ENCODE data around the gene LGALS8. TPM values are rescaled to one million over a fixed set of nuclear protein-coding genes. Genes with fewer than 3 reads are reported as not detected.
"Not testable (repeated sequence)": the region's sequence is repeated elsewhere in the genome, so short reads cannot be mapped to it uniquely, and the experiment has no call there.

LGALS8 gene
- total RNA-seq, 2 experiments from 2014 or later: 99.5 to 107 TPM

DNA sequence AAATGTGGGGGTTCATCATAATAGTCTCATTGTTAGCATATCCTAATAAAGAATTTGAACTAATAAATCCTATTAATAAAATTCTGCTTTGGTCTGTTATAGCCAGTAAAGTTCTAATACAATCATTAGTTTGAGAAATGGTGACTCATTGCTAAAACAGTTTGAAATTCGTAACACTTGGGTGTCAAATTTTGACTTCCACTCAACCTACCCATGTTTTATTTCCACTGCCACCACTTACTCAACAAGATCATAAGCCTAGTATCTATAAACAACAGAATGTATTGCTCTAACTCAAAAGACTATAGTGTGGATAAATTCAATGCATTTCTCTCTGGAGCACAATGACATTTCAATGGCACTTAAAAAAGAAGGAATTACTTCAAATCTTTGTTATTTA, 29.1 kb downstream of the LGALS8 start:
- no peaks in the 10 kb centered on the region for H3K9me3 Mint-ChIP-seq
- no peak overlapping the region for H3K27ac Mint-ChIP-seq
- ChIA-PET POLR2A (no interaction called here), CTCF (no interaction called here)
- no peak for DNase-seq
- no peak overlapping the region for H3K4me3 Mint-ChIP-seq
- H3K27me3 Mint-ChIP-seq: no peaks in the 10 kb centered on the region
- H3K36me3 Mint-ChIP-seq (ENCODE audit: low read depth): peaks cover 52% of the 10 kb centered on the region
- H3K4me1 Mint-ChIP-seq: peaks cover 4% of the 10 kb centered on the region

DNA sequence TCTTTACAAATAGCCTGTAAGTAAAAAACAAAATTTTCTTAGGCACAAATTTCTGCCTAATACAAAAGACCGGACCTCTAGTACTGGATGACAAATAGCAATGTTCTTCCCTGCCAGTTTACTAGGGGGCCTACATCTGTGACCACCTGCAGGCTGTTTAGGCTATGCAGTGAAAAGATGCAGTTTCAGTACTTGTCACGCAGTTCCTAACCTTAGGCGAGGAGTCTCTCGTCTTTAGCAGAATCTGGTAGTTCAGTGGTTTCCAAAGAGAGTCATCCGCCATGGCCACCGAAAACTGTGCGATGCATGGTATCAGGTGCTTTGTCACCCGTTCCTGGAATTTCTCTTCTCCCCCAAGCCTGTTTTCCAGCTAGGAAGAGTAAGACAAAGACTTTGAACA, 29.6 kb downstream of the LGALS8 start:
- peaks cover 4% of the 10 kb centered on the region for H3K4me1 Mint-ChIP-seq
- peaks cover 51% of the 10 kb centered on the region for H3K36me3 Mint-ChIP-seq (ENCODE audit: low read depth)
- H3K27me3 Mint-ChIP-seq: no peaks in the 10 kb centered on the region
- ChIA-PET CTCF (no interaction called here), POLR2A (no interaction called here)
- H3K27ac Mint-ChIP-seq: no peak overlapping the region
- DNase-seq: no peak
- no peak overlapping the region for H3K4me3 Mint-ChIP-seq
- H3K9me3 Mint-ChIP-seq: no peaks in the 10 kb centered on the region

DNA sequence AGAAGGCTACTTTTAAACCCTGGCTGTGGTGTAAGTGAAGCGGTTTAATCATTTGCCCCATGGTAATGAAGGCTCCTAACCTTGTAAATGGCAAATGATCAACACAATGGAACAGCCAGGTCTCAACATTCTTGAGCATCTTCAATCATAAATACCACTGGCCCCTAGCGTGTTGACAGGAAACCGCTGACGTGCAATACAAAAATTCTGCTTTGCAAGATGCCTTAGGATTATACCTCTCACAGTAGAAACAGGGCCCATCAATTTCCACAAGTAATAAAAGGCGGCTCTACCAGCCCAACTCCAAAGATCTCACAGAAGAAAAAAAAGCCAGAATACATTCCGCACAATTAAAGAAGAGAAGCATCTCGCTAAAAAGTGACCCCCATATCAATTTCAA, 32.8 kb downstream of the LGALS8 start:
- Mint-ChIP-seq H3K27me3 (no peaks in the 10 kb centered on the region), H3K36me3 (ENCODE audit: low read depth) (peaks cover 39% of the 10 kb centered on the region), H3K9me3 (no peaks in the 10 kb centered on the region), H3K4me3 (no peak overlapping the region), H3K4me1 (no peaks in the 10 kb centered on the region), H3K27ac (no peak overlapping the region)
- DNase-seq: no peak
- POLR2A ChIA-PET: no interaction called here
- CTCF ChIA-PET: no interaction called here

DNA sequence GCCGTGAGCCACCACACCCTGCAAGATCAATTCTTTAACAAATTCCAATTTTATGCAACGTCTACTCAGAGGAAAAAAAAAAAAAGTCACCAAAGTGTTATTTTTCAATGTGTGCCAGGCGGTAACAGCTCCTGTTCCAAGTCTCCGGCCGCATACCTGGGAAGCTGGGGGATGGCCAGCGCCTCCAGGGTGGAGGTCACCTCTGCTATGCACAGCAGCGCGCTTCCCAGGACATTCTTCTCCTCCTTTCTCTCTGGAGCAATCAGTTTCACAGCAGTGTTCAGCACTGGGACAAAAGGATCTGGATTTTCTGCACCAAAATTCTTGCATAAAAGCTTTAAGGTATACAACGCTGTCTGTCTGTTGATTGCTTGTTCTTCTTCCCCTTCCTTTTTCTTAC, 34.3 kb downstream of the LGALS8 start:
- DNase-seq: no peak
- Mint-ChIP-seq H3K9me3 (no peaks in the 10 kb centered on the region), H3K4me1 (no peaks in the 10 kb centered on the region), H3K4me3 (no peak overlapping the region), H3K36me3 (ENCODE audit: low read depth) (peaks cover 40% of the 10 kb centered on the region), H3K27me3 (no peaks in the 10 kb centered on the region), H3K27ac (no peak overlapping the region)
- CTCF ChIA-PET: interaction anchor here (0.6 to 1.4 kb wide), 2 partner anchors 12 to 1100 kb away, joined by 3 to 4 read pairs; no protein-coding TSS in a partner anchor
- POLR2A ChIA-PET: no interaction called here

DNA sequence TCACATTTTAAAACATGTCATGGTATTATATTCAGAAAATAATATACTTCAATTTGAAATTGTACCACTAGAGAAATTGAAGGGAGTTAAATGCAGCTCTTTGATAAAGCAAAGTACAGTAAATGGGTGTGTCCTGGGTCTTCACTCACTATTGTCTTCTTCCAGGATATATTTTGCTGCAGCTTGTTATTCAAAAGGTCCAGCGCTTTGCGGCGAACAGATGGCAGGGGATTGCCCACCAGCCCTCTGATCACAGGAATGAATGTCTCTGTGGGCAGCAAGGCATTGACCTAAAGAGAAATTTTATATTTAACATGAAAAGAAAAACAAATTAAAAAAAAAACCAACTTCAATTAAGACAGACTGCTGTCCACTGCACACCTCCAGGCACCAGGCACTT, 35.1 kb downstream of the LGALS8 start:
- Mint-ChIP-seq H3K36me3 (ENCODE audit: low read depth) (peaks cover 40% of the 10 kb centered on the region), H3K9me3 (no peaks in the 10 kb centered on the region), H3K27me3 (no peaks in the 10 kb centered on the region), H3K4me1 (no peaks in the 10 kb centered on the region), H3K27ac (no peak overlapping the region), H3K4me3 (no peak overlapping the region)
- ChIA-PET CTCF (interaction anchor here (1.4 kb wide), 1 partner anchor 12 kb away, joined by 3 read pairs; no protein-coding TSS in a partner anchor), POLR2A (interaction anchor here (0.7 kb wide), 1 partner anchor 12 kb away, joined by 12 read pairs; no protein-coding TSS in a partner anchor)
- no peak for DNase-seq

DNA sequence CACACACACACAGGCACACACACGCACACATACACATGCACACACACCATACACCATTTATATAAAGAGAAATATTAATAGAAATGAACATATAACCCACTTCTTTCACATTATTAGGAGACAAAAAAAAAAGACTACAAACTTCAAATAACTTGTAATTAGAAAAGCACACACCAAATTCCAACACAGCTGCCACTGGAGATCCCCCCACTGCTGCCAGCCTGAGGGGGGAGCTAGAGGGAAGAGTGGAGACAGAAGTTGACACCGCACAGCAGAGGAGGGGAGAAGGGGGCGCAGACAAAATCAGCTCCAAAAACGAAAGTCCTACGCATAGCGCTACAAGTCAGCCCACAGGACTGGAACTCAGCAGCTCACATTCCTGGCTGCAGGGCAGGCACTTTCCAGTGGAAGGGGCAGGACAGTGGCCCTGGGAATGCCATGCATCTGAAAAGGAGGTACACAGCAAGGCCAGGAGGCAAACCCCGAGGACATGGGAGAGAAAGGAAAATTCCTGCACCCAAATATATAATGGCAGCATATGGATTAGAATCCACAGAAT, 36.5 kb downstream of the LGALS8 start:
- ChIA-PET CTCF (no interaction called here), POLR2A (no interaction called here)
- Mint-ChIP-seq H3K4me3 (no peak overlapping the region), H3K4me1 (peaks cover 4% of the 10 kb centered on the region), H3K36me3 (ENCODE audit: low read depth) (peaks cover 43% of the 10 kb centered on the region), H3K9me3 (no peaks in the 10 kb centered on the region), H3K27ac (no peak overlapping the region), H3K27me3 (no peaks in the 10 kb centered on the region)
- DNase-seq: no peak

DNA sequence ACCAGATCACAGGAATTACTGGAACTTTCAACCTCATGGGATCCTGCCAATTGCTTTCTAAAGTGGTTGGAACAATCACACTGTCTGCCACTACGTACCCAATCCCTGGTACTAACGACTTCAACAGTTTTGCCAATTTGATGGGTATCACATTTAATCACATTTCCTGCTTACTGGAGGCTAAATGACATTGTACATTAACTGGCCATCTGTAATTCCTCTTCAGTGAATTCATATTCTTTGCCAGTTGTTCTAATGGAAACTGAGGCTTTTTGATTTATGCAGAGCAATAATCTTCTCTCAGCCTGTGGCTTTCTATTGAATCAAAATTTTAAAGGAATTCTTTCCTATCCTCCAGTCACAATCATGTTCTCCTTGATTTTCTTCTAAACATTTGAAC, 38.2 kb downstream of the LGALS8 start:
- H3K9me3 Mint-ChIP-seq: no peaks in the 10 kb centered on the region
- H3K4me3 Mint-ChIP-seq: no peak overlapping the region
- no peak for DNase-seq
- no peak overlapping the region for H3K27ac Mint-ChIP-seq
- H3K4me1 Mint-ChIP-seq: peaks cover 4% of the 10 kb centered on the region
- ChIA-PET POLR2A (no interaction called here), CTCF (no interaction called here)
- H3K27me3 Mint-ChIP-seq: no peaks in the 10 kb centered on the region
- H3K36me3 Mint-ChIP-seq (ENCODE audit: low read depth): peaks cover 42% of the 10 kb centered on the region

DNA sequence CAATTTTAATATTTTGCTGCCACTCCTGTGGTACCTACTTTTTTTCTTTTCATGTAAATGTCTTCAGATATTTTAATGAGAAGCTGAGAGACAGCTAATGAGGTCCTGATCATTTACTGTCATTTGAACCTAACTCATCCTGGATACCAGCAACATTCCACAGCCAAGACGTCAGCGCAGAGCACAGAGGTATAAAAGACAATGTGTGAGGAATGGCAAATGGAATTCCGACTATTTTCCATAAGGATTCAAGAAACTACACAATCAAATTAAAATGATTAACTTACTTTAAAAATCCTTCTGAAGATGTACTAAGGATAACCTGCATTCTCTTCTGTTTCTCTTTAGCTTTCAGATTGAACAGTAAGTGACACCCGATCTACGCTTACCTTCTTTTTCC, 41.7 kb downstream of the LGALS8 start:
- H3K9me3 Mint-ChIP-seq: no peaks in the 10 kb centered on the region
- CTCF ChIA-PET: no interaction called here
- H3K27me3 Mint-ChIP-seq: no peaks in the 10 kb centered on the region
- H3K36me3 Mint-ChIP-seq (ENCODE audit: low read depth): peaks cover 60% of the 10 kb centered on the region
- H3K4me3 Mint-ChIP-seq: no peak overlapping the region
- POLR2A ChIA-PET: interaction anchor here (0.6 kb wide), 1 partner anchor 16 kb away, joined by 6 read pairs; no protein-coding TSS in a partner anchor
- H3K4me1 Mint-ChIP-seq: peaks cover 4% of the 10 kb centered on the region
- H3K27ac Mint-ChIP-seq: no peak overlapping the region
- no peak for DNase-seq

DNA sequence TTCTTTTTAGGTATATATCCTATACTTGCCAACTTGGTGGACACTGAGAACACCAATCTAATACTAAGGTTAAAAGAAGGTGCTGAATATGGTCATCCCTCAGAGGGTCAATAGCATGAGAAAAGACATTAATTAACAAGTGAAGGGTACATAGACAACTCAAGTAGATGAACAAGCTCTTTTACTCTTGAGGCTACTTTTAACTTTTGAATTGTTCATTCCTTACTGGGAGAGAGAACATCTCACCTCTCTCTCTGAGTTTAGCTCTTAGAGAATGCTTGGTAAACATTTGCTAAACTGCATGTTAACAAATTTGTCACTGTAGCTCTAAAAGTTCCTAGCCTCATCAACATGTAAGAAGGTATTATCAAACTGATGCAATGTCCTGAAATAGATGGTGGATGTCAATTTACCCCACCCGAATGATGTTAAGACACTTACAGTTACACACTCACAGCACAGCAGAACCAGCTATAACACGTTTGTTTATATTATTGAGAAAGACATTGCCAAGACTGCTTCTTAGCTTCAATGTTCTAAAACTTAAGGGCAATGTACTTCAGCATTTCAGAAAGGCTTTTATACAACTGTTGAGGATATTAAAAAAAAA, 44.6 kb downstream of the LGALS8 start:
- no peak overlapping the region for H3K27ac Mint-ChIP-seq
- peaks cover 4% of the 10 kb centered on the region for H3K4me1 Mint-ChIP-seq
- CTCF ChIA-PET: interaction anchor here (1.2 to 1.4 kb wide), 2 partner anchors 15 to 34 kb away, joined by 3 to 5 read pairs; no protein-coding TSS in a partner anchor
- no peaks in the 10 kb centered on the region for H3K9me3 Mint-ChIP-seq
- peaks cover 64% of the 10 kb centered on the region for H3K36me3 Mint-ChIP-seq (ENCODE audit: low read depth)
- POLR2A ChIA-PET: no interaction called here
- no peaks in the 10 kb centered on the region for H3K27me3 Mint-ChIP-seq
- DNase-seq: no peak
- H3K4me3 Mint-ChIP-seq: no peak overlapping the region

DNA sequence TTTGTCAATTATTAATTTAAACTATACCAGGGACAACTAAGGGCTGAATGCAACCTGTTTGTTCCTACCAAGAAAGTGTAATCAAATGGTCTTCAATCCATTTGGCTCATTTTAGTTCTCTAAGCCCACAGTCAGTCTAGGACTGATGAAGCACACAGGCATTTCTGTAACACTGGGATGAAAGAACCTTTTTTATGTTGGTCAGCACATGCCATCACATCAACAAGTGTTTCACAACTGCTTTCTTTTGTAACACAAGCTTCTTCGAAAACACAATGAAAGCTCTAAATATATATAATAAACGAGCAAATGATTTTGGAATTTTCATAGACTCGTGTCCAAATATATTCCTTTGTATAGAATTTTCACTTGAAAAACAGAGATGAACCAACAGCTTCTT, 51.7 kb downstream of the LGALS8 start:
- H3K27ac Mint-ChIP-seq: no peak overlapping the region
- no peak overlapping the region for H3K4me3 Mint-ChIP-seq
- ChIA-PET CTCF (no interaction called here), POLR2A (no interaction called here)
- no peaks in the 10 kb centered on the region for H3K9me3 Mint-ChIP-seq
- H3K27me3 Mint-ChIP-seq: no peaks in the 10 kb centered on the region
- H3K4me1 Mint-ChIP-seq: no peaks in the 10 kb centered on the region
- peaks cover 46% of the 10 kb centered on the region for H3K36me3 Mint-ChIP-seq (ENCODE audit: low read depth)
- no peak for DNase-seq

DNA sequence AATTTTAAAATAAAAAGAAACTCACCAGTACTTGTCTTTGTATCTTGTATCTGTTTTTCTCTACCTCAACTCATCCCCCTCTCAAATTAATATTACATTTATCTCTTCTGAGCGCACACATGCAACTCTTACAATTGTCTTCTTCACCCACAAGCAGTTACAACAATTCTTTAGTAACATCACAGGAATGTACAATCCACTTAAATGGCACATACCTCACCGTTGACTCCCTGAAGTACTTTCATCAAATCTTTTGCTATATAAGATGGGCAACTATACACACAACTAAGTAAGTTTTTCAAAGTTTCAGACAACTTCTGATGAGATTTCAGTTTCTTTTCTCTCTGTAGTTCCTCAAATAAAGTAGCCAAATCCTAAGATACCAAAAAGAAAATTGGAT, 52.2 kb downstream of the LGALS8 start:
- Mint-ChIP-seq H3K4me1 (no peaks in the 10 kb centered on the region), H3K9me3 (no peaks in the 10 kb centered on the region), H3K36me3 (ENCODE audit: low read depth) (peaks cover 46% of the 10 kb centered on the region), H3K27me3 (no peaks in the 10 kb centered on the region), H3K4me3 (no peak overlapping the region), H3K27ac (no peak overlapping the region)
- ChIA-PET POLR2A (no interaction called here), CTCF (no interaction called here)
- no peak for DNase-seq

DNA sequence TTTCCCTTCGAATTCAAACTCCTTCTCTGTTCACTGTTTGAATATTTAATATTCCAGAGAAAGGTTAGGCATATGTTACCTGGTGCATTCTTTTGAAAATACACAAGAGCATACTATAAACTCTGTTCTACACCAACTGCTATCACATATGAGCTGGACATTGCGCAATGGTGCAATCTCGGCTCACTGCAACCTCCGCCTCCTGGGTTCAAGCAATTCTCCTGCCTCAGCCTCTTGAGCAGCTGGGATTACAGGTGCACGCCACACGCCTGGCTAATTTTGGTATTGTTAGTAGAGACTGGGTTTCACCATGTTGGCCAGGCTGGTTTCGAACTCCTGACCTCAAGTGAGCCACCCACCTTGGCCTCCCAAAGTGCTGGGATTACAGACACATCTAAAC, 53.3 kb downstream of the LGALS8 start:
- H3K9me3 Mint-ChIP-seq, H3K4me3 Mint-ChIP-seq, CTCF ChIA-PET, H3K27me3 Mint-ChIP-seq, DNase-seq, POLR2A ChIA-PET, H3K4me1 Mint-ChIP-seq: not testable (repeated sequence)
- Mint-ChIP-seq H3K27ac (peak overlapping the region; percentile 25), H3K36me3 (ENCODE audit: low read depth) (peaks cover 51% of the 10 kb centered on the region)

DNA sequence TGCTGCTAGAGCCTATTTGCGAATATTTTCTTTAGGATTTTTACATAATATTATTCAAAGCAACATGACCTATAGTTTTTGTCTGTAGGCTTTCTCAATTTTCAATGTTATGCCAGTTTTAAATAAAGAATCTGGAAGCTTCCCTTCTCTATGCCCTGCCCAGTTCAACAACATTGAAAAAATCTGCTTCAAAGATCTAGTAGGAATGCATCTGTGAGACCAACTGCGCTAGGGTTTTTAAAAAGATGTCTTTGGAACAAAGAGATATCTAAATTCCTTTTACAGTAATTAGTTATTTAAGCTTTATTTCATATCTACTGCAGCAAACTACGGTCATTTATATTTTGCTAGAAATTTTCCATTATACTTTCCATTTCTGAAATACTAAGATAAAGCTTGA, 54.9 kb downstream of the LGALS8 start:
- ChIA-PET POLR2A (no interaction called here), CTCF (interaction anchor here (0.9 kb wide), 1 partner anchor 472 kb away, joined by 3 read pairs; no protein-coding TSS in a partner anchor)
- H3K4me3 Mint-ChIP-seq: no peak overlapping the region
- no peaks in the 10 kb centered on the region for H3K9me3 Mint-ChIP-seq
- no peaks in the 10 kb centered on the region for H3K4me1 Mint-ChIP-seq
- no peaks in the 10 kb centered on the region for H3K27me3 Mint-ChIP-seq
- H3K36me3 Mint-ChIP-seq (ENCODE audit: low read depth): peaks cover 52% of the 10 kb centered on the region
- no peak for DNase-seq
- H3K27ac Mint-ChIP-seq: no peak overlapping the region

DNA sequence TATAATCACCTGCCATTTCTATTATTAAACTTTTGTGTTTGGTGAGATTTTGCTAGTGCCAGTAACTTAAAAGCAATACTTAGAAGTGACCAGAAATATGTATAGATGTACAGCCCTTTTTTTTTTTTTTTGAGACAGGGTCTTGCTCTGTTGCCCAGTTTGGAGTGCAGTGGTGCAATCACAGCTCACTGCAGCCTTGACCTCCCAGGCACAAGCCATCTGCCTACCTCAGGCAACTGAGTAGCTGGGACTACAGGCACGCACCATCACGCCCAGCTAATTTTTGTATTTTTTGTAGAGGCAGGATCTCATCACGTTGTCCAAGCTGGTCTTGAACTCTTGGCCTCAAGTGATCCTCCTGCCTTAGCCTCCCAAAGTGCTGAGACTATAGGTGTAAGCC, 56.6 kb downstream of the LGALS8 start:
- H3K4me1 Mint-ChIP-seq, H3K27me3 Mint-ChIP-seq, H3K27ac Mint-ChIP-seq, H3K9me3 Mint-ChIP-seq, POLR2A ChIA-PET, CTCF ChIA-PET, DNase-seq, H3K4me3 Mint-ChIP-seq: not testable (repeated sequence)
- peaks cover 57% of the 10 kb centered on the region for H3K36me3 Mint-ChIP-seq (ENCODE audit: low read depth)
